HG02623 (cell line): ENCODE measurements around the gene PSMB2.

ENCODE experiments used
- ATAC-seq: cut with Tn5 transposase; IDR thresholded peaks from one replicate; pipeline ENCODE4 v1.9.1; 2021; ENCODE audit warnings: moderate library complexity; ENCODE audit not compliant: unreplicated experiment

Gene PSMB2

DNA sequence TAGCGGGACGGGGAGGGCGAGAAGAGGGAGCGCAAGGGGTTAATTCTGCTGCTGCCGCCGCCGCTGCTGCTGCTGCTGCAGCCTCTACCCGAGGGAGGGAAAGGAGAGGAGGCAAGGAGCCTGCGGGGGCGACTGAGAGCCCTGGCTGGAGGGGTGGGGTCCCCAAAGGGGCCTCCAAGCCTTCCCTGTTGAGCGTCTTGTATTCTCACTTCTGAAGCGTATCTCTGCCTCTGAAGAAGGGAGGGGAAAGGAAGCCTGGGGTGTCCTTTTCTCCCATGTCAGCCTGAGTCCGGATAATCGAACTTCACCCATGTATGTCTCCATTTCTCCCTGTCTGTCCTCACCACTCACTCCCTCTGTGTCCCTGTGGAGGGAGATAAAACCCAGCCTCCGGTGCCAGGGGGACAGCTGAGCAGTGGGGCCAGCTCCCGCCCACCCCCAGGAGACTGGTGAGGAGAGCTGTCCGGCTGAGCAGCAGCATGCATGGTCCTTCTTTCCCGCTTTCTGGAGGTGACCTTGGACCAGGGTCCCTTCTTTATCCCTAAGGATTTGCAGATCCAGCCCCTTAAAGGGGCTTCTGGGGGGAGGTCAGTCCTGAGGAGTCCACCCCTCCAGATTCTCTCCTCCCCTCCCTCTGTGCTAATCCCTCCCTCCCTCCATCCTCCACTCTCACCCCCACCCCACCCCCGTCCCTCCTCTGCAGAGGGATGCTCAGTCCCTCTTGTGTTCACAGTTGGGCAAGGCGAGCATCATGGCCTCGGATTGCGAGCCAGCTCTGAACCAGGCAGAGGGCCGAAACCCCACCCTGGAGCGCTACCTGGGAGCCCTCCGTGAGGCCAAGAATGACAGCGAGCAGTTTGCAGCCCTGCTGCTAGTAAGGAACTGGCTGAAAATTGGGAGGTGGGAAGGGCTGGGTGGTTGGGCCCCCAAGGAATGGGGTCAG, 82.7 kb downstream of the PSMB2 start:
- no peak for ATAC-seq

- ATAC-seq = peak; percentile 83
Measured at GRCh38 chr1:35557611-35558373, 83.5 kb downstream of the PSMB2 start, which contains the start of gene NCDN. Gene NCDN, plus strand, starts transcription at chr1:35557799. Its CDS starts 392 bp downstream, at chr1:35558191.

DNA sequence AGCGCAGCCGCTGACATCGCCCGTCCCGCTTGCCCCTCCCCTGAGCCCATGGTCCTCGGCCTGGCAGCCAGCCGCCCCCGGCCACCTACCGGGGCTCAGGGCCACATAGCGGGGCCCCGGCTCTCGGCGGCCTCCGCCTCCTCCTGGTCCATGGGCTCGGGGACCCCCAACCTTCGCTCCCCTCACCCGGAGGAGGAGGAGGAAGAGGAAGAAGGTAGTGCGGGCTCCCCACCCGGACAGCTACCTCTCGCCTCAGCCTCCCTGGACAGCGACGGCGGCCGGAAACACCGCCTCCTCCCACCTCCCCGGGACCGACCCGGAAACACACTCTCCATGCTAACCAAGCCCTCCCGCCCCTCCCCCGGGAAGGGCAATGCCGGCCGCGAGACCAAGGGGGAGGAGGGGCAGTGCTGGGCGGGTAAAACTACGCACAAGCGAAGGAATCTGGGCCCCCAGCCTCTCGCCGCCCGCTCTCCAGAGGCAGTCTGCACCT, 84.2 kb downstream of the PSMB2 start, which contains the start of gene KIAA0319L:
Gene KIAA0319L (minus strand): TSS at position 286 of the 493 bp plus-strand sequence. CDS start 2,912 bp downstream, outside the sequence.
- peak; percentile 64 for ATAC-seq

DNA sequence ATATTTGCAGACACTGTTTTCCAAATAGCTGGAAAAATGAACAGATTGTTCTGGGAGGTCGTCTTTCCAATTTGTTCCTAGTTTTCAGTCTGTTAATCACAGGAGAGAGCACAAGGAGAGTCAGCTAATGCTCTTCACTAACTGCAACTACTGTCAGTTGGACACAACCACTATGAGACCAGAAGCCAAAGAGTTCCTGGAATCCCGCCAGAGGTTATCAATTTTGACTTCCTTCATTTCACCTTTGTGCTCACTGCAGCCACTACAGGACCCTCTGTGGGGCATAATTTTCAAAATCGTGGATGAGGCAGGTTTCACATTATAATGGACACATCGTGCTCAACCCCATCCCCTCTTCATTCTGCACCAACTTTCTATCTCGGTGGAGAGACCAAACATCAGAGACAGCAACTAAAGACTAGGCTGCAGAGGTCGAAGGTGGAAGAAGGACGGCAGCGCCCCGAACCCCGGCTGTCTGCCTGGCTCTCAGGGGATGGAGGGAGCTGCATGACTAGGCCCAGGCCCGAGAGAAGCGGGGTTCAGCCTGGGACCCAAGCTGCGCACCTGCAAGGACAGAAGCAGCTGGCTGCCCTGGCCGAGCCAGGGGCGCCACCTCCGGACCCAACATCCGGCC, 84.7 kb downstream of the PSMB2 start:
- no peak for ATAC-seq

DNA sequence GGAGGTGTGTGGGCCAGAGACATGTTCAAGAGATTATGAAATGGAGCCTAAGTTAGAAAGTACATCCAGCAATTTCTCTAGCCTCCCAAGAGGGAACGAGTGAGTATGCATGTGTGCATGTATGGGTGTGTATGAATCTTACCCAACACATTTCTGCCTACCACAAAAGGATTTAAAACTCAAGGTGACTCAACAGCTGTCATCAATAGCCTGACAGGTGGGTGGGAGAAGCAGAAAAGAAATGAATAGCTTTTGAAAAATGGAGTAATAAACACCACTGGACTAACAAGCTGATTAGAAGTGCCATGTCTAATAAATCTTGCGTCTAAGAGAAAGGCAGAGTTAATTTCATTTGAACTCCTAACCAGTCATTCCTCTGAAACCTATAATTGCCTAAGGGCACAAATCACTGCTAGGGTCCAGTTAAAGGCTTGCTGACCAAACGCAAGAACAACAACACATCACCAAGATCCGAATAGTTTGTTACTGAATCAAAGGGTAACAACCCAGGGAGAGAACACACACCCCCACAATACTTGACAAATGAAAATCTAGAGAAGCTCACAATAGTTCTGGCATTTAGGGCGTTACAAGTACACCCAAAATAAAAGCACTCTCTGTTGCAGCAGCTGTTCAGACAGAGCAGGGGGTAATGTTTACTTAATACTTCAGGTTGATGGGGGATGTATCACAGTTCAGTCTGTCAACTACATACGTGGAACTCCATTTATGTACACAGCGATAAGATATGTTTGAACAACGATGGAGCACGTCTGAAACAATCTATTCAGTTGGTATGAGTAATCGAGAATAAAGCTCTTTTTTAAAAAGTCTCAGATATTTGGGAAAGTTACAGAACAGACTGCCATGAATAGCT, 85.5 kb downstream of the PSMB2 start:
- ATAC-seq = no peak

GRCh38 chr1:35555212-35555584, 86.1 kb downstream of the PSMB2 start:
- ATAC-seq = no peak

DNA sequence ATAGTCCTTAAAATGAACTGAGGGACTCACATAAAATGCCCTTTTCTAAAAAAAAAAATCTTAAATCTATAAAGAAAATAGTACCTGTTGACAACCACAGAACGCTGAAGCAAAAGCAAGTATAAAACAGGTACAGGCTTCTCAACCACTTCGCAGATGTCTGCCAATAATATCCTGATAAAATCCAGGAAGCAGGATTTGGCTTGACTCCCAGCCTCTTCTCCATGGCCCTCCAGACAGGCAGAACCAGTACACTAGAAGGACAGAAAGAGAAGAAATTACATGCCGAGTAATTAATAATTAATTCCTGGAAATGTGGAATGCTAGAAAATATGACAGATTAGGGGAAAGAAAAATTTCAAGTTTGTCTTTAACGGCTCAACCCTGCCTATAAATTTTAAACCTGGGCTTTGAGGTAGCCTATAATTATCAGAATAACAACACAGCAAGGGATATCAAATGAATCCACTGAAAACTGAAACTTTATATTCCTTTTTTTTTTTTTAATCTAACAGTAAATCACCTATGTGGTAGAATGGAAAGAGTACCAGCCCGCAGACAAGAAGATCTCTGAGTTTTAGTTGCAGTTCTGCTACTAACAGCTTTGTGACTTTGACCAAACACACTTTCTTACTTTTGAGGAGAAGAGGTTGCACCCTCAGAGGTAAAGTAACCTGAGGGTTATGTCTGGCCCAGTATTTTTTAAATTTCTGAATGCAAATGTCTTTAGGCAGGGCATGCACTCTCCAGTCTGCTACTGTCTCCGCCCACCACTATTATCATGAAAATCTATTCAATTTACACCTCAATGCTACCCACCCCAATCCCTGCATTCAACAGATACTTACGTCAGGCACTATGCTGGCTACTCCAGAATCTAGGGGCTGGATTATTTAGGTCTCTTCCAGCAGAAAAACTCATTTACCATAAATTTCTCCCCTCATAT, 86.8 kb downstream of the PSMB2 start:
- ATAC-seq = no peak

DNA sequence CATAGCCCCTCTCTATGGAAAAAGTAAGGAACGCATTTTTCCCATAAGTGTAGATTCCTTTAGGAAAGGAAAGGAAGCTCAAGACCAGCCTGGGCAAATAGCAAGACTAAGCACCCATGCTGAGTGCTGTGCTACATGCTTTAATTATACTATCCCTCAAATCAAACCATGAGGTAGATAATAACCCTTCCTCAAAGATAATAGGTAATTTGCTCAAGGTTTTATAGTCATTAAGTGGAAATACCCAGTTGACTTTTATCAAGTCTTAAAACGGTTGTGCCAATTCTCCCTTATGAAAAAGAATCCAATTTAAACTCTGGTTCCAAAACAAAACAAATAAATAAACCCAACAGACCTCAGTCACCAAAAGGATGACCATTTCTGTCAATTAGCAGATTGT, 87.5 kb downstream of the PSMB2 start:
- ATAC-seq = no peak
